Measurements from ENCODE around the gene COL9A3.

Gene COL9A3

GRCh38 chr20:62882426-62882825, 65.6 kb downstream of the COL9A3 start:
- DNase-seq, result no peak

- no peak for DNase-seq
These were observed 67.7 kb downstream of the COL9A3 start for GRCh38 chr20:62884556-62884955.

GRCh38 chr20:62885046-62885895, 68.4 kb downstream of the COL9A3 start:
- DNase-seq, result no peak

- DNase-seq, result no peak
These were observed 69.3 kb downstream of the COL9A3 start for GRCh38 chr20:62885896-62886708.

- DNase-seq, result no peak
These were observed 69.8 kb downstream of the COL9A3 start for GRCh38 chr20:62886709-62887058.

GRCh38 chr20:62887152-62887859, 70.5 kb downstream of the COL9A3 start:
- no peak for DNase-seq

- DNase-seq, result no peak
These were observed 71.0 kb downstream of the COL9A3 start for GRCh38 chr20:62887860-62888239.

- no peak for DNase-seq
These were observed 71.6 kb downstream of the COL9A3 start for GRCh38 chr20:62888406-62888805.

GRCh38 chr20:62888910-62889309, 72.1 kb downstream of the COL9A3 start:
- no peak for DNase-seq

DNA sequence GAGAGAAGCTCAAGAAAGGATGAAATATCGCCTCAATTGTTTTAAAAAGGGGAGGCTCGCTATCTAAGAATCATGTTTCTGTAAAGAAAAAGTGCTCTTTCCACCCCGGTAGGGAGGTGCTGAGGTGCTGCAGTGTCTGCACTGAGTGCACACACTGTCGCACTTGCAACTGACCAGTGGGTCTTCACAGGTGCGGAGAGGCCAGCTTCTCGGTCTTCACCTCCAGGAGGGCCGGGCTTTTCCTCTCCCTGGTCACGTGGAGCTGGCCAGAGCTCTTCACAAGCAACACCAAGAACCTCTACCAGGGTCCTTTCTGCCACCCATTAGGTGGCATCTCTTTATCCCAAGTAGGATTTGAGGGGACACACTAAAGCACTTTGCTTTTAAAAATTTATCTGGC, 72.6 kb downstream of the COL9A3 start:
- DNase-seq, result no peak

GRCh38 chr20:62889871-62890270, 73.0 kb downstream of the COL9A3 start:
- no peak for DNase-seq

DNA sequence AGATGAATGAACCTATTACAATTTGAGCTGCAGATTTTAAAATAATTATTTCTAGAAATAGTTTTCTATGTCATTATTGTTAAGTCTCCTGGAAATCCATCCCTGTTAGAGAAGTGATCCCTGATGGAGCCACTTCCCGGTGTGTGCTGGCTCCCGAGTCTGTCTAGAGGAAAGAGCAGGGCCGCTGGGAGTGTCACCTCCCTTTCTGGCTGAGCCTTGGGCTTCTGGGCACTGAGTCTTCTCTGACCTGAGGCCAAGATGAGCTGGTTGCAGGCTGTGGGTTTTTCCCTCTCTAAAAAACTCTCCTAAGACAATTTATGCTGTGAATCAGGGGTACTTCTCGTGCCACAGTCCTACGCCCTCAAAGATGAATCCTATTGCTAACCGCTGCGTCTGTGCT, 73.6 kb downstream of the COL9A3 start:
- no peak for DNase-seq

All from OCI-M1 (cell line).